ENCODE measurements around the gene CCT8L2.
"Not testable (repeated sequence)": the region's sequence is repeated elsewhere in the genome, so short reads cannot be mapped to it uniquely, and the experiment has no call there.

The CCT8L2 gene

DNA sequence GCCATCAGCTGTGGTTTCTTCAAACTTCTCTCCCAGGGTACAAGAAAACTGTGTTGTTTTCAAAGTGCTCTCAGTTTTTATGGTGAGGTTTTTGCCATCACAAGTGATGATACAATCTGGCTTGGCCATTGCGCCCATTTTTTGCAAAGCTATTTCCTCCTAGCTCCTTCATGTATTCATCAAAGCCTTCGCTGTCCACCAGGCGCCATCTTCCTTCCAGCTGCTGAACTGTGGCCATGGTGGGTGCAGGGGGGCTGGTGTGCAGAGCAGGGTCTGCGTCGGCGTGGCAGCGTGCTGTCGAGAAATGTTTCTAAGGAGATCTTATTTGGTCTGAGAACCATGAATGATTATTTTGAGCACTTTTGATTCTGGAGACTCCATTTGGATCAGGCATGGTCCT lies 2.6 kb upstream of the CCT8L2 start:
- not testable (repeated sequence) for DNase-seq

DNA sequence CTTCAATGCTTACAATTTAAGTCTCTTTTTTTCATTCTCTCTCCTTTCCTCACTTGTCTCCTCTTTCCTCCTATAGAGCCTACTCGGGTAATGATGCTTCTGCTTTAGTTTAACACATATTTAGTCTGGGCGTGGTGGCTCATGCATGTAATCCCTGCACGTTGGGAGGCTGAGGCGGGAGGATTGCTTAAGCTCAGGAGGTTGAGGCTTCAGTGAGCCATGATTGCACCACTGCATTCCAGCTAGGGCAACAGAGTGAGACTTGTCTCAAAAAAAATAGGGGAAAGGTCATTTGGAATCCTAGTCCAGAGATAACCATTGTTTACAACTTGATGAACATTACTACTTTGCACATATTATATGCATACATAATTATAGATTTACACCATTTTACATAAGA lies 1.4 kb upstream of the CCT8L2 start:
- DNase-seq = no peak

DNA sequence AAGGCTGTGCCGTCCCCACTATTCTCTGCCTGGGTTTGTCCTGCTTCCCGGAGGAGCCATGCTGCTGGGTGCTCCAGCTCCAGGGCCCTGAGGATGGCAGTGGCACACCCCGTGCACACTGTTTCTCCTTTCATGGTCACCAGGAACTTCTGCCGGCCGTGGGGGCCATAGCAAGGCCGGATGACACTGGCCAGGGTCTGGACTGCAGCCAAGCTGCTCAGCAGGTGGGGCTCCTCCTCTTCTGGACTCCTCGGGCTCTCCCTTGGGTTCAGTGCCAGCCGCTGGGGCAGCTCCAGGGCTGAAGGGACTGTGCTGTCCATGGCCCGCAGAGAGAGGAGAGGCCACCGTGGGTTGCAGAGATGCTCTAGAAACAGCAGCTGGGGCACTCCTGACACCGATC lies 379 bp downstream of the CCT8L2 start:
- DNase-seq = not testable (repeated sequence)

DNA sequence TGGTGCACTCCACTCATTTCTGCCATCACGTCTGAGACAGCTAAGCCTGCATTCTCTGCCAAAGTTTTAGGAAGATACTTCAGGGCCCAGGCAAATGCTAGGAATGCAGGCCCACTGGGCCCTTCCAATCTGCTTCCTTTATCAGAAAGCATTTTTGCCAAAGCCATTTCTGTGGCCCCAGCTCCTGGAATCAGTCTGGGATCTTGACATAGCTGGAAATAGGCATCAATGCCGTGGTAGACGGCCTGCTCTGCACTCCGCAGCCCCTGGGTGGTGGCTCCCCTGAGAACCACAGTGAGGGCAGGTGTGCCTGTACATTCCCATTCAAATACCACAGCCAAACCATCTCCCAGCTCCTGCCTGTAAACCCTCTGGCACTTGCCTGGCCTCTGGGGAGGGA lies 1.5 kb downstream of the CCT8L2 start:
- DNase-seq = not testable (repeated sequence)

DNA sequence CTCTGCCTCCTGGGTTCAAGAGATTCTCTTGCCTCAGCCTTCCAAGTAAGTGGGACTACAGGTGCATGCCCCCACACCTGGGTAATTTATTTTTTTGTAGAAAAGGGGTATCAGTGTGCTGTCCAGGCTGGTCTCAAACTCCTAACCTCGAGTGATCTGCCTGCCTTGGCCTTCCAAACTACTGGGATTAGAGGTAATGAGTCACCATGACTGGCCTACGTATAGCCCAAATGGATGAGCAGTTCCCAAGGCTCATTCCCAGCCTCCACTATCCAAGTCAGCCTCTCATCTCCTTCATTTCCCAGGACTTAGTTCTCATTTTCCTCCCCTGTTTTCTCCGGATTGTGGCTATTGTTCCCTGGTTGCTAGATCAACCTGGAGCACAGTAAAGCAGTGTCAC lies 5.6 kb downstream of the CCT8L2 start:
- DNase-seq = no peak

DNA sequence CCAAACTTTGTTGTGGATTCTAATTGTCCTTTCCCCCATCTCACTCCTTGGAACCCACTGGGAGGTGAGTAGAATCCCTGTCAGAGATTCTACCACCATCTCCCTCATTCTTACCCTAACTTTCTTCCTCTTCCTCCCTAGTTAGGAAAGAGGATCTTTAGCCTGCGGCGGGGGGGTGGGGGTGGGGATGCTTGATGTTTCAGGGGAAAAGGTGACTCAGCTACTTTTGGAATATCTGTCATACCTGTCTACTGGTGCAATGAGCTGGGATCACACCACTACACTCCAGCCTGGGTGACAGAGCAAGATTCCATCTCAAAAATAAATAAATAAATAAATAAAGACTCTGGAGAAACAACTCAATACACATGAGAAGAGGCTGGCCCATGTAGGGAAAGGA lies 6.4 kb downstream of the CCT8L2 start:
- DNase-seq = no peak

DNA sequence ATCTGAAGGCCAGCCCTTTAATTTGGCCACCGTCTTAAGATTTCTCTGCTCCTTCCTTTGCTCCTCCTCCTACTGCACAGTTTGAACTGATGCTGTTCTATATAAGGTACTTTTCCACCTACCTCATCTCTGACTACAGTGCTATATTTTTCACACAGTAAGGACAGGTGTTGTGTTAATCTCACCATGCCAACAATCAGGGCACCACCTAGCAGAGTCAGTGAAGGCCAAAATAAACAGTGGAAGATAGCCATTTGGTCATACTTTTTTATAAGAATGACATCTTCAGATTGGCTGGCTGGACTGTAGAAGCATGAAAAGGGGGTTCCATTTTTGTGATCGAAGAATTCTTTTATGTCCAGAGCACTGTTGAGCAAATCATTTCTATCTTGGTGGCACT lies 11.7 kb downstream of the CCT8L2 start:
- not testable (repeated sequence) for DNase-seq

DNA sequence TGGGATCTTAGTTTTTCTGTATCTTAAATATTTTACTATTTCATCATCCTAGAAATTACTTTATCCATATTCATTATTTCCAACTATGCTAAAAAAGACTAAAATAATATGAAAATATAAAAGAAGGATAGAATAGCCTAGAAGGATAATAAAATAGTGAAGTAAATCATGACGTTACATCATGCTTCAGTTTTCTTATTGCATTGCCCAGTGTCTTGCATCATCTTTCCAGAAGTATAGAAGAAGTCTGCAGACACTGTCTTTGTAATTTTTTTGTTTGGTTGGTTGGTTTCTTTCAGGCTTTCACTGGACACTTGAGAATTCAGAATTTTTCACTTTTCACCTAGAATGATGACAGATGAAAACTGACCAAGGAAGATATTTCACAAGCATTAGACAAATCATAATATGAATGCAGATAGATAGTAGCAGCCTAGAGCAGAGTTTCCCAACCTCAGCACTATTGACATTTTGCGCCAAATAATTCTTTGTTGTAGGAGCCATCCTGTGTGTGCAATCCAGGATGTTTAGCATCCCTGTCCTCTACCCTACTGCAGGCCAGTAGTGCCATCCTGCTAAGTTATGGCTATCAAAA lies 23.3 kb downstream of the CCT8L2 start:
- not testable (repeated sequence) for DNase-seq

DNA sequence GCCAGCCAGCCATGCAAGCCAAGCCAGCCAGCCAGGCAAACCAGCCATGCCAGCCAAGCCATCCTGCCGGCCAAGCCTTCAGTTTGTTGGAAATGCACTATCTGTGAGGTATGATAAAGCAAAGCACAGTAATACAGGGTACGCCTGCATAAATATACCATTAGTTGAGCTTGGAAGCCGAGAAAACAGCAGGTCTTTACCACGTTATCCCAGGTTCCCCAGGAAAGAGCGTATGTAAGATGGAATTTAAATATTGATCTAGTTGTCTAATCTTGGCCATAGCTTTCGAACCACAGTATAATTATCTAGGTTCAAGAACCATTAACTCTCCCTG lies 24.2 kb downstream of the CCT8L2 start:
- no peak for DNase-seq

DNA sequence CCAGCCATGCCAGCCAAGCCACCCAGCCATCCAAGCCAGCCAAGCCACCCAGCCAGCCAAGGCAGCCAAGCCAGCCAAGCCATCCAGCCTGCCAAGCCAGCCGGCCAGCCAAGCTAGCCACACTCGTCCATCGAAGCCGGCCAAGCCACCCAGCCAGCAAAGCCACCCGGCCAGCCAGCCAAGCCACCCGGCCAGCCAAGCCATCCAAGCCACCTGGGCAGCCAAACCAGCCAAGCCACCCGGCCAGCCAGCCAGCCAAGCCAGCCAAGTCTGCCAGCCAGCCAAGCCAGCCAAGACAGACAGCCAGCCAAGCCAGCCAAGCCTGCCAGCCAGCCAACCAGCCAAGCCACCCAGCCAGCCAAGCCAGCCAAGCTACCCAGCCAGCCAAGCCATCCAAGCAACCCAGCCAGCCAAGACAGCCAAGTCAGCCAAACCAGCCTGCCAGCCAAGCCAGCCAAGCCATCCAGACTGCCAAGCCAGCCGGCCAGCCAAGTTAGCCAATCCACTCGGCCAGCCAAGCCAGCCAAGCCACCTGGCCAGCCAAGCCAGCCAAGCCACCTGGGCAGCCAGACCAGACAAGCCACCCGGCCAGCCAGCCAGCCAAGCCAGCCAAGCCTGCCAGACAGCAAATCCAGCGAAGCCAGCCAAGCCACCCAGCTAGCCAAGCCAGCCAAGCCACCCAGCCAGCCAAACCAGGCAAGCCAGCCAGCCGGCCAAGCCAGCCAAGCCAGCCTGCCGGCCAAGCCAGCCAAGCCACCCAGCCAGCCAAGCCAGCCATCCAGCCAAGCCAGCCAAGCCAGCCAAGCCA lies 24.8 kb downstream of the CCT8L2 start:
- DNase-seq = not testable (repeated sequence)

DNA sequence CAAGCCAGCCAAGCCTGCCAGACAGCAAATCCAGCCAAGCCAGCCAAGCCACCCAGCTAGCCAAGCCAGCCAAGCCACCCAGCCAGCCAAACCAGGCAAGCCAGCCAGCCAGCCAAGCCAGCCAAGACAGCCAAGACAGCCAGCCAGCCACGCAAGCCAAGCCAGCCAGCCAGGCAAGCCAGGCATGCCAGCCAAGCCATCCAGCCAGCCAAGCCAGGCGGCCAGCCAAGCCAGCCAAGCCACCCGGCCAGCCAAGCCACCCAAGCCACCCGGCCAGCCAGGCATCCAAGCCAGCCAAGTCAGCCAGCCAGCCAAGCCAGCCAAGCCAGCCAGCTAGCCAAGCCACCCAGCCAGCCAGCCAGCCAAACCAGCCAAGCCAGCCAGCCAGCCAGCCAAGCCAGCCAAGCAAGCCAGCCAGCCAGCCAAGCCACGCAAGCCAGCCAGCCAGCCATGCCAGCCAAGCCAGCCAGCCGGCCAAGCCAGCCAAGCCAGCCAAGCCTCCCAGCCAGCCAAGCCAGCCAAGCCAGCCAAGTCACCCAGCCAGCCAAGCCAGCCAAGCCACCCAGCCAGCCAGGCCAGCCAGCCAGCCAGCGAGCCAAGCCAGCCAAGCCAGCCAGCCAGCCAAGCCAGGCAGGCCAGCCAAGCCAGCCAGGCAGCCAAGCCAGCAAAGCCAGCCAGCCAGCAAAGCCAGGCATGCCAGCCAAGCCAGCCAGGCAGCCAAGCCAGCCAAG lies 26.0 kb downstream of the CCT8L2 start:
- DNase-seq = not testable (repeated sequence)

DNA sequence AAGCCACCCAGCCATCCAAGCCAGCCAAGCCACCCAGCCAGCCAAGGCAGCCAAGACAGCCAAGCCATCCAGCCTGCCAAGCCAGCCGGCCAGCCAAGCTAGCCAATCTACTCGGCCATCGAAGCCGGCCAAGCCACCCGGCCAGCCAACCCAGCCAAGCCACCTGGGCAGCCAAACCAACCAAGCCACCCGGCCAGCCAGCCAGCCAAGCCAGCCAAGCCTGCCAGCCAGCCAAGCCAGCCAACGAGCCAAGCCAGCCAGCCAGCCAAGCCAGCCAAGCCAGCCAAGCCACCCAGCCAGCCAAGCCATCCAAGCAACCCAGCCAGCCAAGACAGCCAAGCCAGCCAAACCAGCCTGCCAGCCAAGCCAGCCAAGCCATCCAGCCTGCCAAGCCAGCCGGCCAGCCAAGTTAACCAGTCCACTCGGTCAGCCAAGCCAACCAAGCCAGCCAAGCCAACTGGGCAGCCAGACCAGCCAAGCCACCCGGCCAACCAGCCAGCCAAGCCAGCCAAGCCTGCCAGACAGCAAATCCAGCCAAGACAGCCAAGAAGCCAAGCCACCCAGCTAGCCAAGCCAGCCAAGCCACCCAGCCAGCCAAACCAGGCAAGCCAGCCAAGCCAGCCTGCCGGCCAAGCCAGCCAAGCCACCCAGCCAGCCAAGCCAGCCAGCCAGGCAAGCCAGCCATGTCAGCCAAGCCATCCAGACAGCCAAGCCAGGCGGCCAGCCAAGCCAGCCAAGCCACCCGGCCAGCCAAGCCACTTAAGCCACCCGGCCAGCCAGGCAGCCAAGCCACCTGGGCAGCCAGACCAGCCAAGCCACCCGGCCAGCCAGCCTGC lies 26.8 kb downstream of the CCT8L2 start:
- not testable (repeated sequence) for DNase-seq

DNA sequence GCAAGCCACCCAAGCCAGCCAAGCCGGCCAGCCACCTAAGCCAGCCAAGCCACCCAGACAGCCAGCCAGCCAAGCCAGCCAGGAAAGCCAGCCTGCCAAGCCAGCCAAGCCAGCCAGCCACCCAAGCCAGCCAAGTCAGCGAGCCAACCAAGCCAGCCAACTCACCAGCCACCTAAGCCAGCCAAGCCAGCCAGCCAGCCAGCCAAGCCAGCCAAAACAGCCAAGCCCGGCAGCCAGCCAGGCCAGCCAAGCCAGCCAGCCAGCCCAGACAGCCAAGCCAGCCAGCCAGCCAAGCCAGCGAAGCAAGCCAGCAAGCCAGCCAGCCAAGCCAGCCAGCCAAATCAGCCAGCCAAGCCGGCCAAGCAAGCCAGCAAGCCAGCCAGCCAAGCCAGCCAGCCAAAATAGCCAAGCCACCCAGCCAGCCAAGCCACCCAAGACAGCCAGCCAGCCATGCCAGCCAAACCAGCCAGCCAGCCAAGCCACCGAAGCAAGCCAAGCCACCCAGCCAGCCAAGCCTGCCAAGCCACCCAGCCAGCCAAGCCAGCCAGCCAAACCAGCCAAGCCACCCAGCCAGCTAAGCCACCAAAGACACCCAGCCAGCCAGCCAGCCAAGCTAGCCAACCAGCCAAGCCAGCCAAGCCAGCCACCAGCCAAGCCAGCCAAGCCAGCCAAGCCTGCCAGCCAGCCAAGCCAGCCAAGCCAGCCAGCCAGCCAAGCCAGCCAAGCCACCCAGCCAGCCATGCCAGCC lies 27.6 kb downstream of the CCT8L2 start:
- DNase-seq = not testable (repeated sequence)

DNA sequence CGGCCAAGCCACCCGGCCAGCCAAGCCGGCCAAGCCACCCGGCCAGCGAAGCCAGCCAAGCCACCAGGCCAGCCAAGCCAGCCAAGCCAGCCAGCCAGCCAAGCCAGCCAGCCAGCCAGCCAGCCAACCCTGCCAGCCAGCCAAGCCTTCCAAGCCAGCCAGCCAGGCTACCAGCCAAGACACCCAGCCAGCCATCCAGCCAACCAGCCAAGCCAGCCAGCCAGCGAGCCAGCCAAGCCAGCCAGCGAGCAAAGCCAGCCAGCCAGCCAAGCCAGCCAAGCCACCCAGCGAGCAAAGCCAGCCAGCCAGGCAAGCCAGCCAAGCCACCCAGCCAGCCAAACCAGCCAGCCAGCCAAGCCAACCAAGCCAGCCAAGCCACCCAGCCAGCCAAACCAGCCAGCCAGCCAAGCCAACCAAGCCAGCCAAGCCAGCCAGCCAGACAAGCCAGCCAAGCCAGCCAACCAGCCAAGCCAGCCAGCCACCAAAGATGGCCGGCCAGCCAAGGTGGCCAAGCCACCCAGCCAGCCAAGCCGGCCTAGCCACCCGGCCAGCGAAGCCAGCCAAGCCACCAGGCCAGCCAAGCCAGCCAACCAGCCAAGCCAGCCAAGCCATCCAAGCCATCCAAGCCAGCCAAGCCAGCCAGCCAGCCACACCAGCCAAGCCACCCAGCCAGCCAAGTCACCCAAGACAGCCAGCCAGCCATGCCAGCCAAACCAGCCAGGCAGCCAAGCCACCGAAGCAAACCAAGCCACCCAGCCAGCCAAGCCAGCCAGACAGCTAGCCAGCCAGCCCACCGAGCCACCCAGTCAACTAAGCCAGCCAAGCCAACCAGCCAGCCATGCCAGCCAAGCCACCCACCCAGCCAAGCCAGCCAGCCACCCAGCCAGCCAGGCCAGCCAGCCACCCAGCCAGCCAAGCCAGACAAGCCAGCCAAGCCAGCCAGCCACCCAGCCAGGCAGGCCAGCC lies 28.8 kb downstream of the CCT8L2 start:
- DNase-seq = no peak

DNA sequence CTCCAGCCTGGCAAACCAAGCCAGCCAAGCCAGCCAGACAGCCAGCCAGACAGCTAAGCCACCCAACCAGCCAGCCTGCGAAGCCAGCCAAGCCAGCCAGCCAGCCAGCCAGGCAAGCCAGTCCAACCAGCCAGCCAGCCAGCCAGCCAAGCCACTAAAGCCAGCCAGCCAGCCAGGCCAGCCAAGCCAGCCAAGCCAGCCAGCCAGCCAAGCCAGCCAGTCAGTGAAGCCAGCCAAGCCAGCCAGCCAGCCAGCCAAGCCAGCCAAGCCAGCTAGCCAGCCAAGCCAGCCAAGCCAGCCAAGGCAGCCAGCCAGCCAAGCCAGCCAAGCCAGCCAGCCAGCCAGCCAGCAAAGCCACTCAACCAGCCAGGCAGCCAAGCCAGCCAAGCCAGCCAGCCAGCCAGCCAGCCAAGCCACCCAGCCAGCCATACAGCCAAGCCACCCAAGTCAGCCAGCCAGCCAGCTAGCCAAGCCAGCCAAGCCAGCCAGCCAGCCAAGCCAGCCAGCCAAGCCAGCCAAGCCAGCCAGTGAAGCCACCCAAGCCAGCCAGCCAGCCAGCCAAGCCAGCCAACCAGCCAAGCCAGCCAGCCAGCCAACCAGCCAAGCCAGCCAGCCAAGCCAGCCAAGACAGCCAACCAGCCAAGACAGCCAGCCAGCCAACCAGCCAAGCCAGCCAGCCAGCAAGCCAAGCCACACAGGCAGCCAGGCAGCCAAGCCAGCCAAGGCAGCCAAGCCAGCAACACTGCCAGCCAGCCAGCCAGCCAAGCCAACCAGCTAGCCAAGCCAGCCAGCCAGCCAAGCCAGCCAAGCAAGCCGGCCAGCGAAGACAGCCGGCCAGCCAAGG lies 29.7 kb downstream of the CCT8L2 start:
- no peak for DNase-seq

DNA sequence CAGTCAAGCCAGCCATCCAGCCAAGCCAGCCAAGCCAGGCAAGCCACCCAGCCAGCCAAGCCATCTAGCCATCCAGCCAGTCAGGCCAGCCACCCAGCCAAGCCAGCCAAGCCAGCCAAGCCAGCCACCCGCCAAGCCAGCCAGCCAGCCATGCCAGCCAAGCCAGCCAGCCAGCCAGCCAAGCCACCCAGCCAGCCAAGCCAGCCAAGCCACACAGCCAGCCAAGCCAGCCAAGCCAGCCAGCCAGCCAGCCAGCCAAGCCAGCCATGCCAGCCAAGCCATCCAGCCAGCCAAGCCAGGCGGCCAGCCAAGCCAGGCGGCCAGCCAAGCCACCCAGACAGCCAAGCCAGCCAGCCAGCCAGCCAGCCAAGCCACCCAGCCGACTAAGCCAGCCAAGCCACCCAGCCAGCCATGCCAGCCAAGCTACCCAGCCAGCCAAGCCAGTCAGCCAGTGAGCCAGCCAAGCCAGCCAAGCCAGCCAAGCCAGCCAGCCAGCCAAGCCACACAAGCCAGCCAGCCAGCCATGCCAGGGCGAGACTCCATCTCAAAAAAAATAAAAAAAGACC lies 31.4 kb downstream of the CCT8L2 start:
- DNase-seq = not testable (repeated sequence)

DNA sequence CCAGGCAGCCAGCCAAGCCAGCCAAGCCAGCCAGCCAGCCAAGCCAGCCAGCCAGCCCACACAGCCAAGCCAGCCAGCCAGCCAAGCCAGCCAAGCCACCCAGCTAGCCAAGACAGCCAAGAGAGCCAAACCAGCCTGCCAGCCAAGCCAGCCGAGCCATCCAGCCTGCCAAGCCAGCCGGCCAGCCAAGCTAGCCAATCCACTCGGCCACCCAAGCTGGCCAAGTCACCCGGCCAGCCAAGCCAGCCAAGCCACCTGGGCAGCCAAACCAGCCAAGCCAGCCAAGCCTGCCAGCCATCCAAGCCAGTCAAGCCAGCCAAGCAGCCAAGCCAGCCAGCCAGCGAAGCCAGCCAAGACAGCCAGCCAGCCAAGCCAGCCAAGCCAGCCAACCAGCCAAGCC lies 32.0 kb downstream of the CCT8L2 start:
- DNase-seq = not testable (repeated sequence)

DNA sequence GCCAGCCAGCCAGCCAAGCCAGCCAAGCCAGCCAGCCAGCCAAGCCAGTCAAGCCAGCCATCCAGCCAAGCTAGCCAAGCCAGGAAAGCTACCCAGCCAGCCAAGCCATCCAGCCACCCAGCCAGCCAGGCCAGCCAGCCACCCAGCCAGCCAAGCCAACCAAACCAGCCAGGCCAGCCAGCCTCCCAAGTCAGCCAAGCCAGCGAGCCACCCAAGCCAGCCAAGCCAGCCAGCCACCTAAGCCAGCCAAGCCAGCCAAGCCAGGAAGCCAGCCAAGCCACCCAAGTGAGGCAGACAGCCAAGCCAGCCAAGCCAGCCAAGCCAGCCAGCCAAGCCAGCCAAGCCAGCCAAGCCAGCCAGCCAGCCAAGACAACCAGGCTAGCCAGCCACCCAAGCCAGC lies 32.6 kb downstream of the CCT8L2 start:
- not testable (repeated sequence) for DNase-seq

DNA sequence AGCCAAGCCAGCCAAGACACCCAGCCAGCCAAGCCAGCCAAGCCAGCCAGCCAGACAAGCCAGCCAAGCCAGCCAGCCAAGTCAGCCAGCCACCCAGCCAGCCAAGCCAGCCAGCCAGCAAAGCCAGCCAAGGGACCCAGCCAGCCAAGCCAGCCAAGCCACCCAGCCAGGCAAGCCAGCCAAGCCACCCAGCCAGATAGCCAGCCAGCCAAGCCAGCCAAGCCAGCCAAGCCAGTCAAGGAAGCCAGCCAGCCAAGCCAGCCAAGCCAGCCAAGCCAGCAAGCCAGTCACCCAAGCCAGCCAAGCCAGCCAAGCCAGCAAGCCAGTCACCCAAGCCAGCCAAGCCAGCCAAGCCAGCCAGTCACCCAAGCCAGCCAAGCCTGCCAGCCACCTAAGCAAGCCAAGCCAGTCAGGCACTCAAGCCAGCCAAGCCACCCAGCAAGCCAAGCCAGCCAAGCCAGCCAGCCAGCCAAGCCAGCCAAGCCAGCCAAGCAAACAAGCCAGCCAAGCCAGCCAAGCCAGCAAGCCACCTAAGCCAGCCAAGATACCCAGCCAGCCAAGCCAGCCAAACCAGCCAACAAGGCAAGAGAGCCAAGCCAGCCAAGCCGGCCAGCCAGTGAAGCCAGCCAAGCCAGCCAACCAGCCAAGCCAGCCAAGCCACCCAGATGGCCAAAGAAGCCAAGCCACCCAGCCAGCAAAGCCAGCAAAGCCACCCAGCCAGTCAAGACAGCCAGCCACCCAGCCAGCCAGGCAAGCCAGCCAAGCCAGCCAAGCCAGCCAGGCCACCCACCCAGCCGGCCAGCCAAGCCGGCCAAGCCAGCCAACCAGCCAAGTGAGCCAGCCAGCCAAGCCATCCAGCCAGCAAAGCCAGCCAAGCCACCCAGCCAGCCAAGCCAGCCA lies 33.3 kb downstream of the CCT8L2 start:
- no peak for DNase-seq

Measured in NCI-H1092 (cell line).